Measurements from ENCODE around the gene NLRC5. TPM values are rescaled to one million over a fixed set of nuclear protein-coding genes. Genes with fewer than 3 reads are reported as not detected.

The NLRC5 gene
- total RNA-seq, 4 donors from 2014 or later: 14.4 to 22.5 (median 16.6) TPM

GRCh38 chr16:57123974-57124674 lies 134.8 kb downstream of the NLRC5 start:
- Histone ChIP-seq H3K27me3 (no peaks in the 10 kb centered on the region), H3K27ac (replicated peaks in 1 of 4) (no peak overlapping the region), H3K36me3 (peaks cover 15 to 88% (median 57%) of the 10 kb centered on the region in 4 donors), H3K4me3 (no peak overlapping the region), H3K4me1 (no peaks in the 10 kb centered on the region), H3K9me3 (no peaks in the 10 kb centered on the region)
- intact Hi-C loops (cut with DNase I): no loop called here
- no peak for TF ChIP-seq POLR2A (IDR thresholded peaks at IDR 0.05; ENCODE audit: low read depth)
- TF ChIP-seq CTCF (IDR thresholded peaks at IDR 0.05): no peak
- no peak for TF ChIP-seq EP300 (IDR thresholded peaks at IDR 0.05)
- no peak for TF ChIP-seq POLR2AphosphoS5 (IDR thresholded peaks at IDR 0.05)
- no peak for DNase-seq (ENCODE audit: extremely low spot score)
- 81% methylated on average over 11 of the region's 11 CpGs for WGBS

- Histone ChIP-seq H3K27me3 (no peaks in the 10 kb centered on the region), H3K36me3 (peaks cover 14 to 78% (median 48%) of the 10 kb centered on the region in 4 donors), H3K4me1 (no peaks in the 10 kb centered on the region), H3K4me3 (no peak overlapping the region), H3K9me3 (no peaks in the 10 kb centered on the region), H3K27ac (replicated peaks in 1 of 4) (no peak overlapping the region)
- DNase-seq (ENCODE audit: extremely low spot score): no peak
- 95% methylated on average over 4 of the region's 4 CpGs for WGBS
- intact Hi-C loops (cut with DNase I): no loop called here
- no peak for TF ChIP-seq EP300 (IDR thresholded peaks at IDR 0.05)
- no peak for TF ChIP-seq POLR2A (IDR thresholded peaks at IDR 0.05; ENCODE audit: low read depth)
Measured at GRCh38 chr16:57125376-57125775, 136.0 kb downstream of the NLRC5 start.

- DNase-seq (ENCODE audit: extremely low spot score): no peak
- no peak overlapping the region for H3K4me3 ChIP-seq
- TF ChIP-seq POLR2AphosphoS5 (IDR thresholded peaks at IDR 0.05) (no peak), POLR2A (IDR thresholded peaks at IDR 0.05; ENCODE audit: low read depth) (no peak), CTCF (IDR thresholded peaks at IDR 0.05) (no peak), EP300 (IDR thresholded peaks at IDR 0.05) (no peak)
- WGBS: 100% methylated on average over 4 of the region's 4 CpGs
- H3K9me3 ChIP-seq: no peaks in the 10 kb centered on the region
- intact Hi-C loops (cut with DNase I): no loop called here
- H3K4me1 ChIP-seq: no peaks in the 10 kb centered on the region
- peaks cover 12 to 72% (median 44%) of the 10 kb centered on the region in 4 donors for H3K36me3 ChIP-seq
- H3K27me3 ChIP-seq: no peaks in the 10 kb centered on the region
- H3K27ac ChIP-seq (replicated peaks in 1 of 4): no peak overlapping the region
Measured at GRCh38 chr16:57125969-57126368, 136.6 kb downstream of the NLRC5 start.

- Histone ChIP-seq H3K4me1 (no peaks in the 10 kb centered on the region), H3K27ac (replicated peaks in 1 of 4) (no peak overlapping the region), H3K9me3 (no peaks in the 10 kb centered on the region), H3K27me3 (no peaks in the 10 kb centered on the region), H3K36me3 (peaks cover 11 to 67% (median 42%) of the 10 kb centered on the region in 4 donors), H3K4me3 (no peak overlapping the region)
- 83% methylated on average over 4 of the region's 4 CpGs for WGBS
- TF ChIP-seq POLR2A (IDR thresholded peaks at IDR 0.05; ENCODE audit: low read depth) (no peak), CTCF (IDR thresholded peaks at IDR 0.05) (no peak), EP300 (IDR thresholded peaks at IDR 0.05) (no peak), POLR2AphosphoS5 (IDR thresholded peaks at IDR 0.05) (no peak)
- intact Hi-C loops (cut with DNase I): no loop called here
- DNase-seq (ENCODE audit: extremely low spot score): no peak
Measured at GRCh38 chr16:57126411-57126810, 137.1 kb downstream of the NLRC5 start.

- intact Hi-C loops (cut with DNase I): no loop called here
- Histone ChIP-seq H3K36me3 (peaks cover 6 to 60% (median 35%) of the 10 kb centered on the region in 4 donors), H3K27me3 (no peaks in the 10 kb centered on the region), H3K9me3 (no peaks in the 10 kb centered on the region), H3K4me1 (peaks cover 0 to 5% (median 0%) of the 10 kb centered on the region in 4 donors), H3K27ac (replicated peaks in 1 of 4) (no peak overlapping the region), H3K4me3 (no peak overlapping the region)
- no peak for TF ChIP-seq POLR2AphosphoS5 (IDR thresholded peaks at IDR 0.05)
- TF ChIP-seq POLR2A (IDR thresholded peaks at IDR 0.05; ENCODE audit: low read depth): no peak
- TF ChIP-seq EP300 (IDR thresholded peaks at IDR 0.05): no peak
- TF ChIP-seq CTCF (IDR thresholded peaks at IDR 0.05): no peak
- 98% methylated on average over 5 of the region's 5 CpGs for WGBS
- no peak for DNase-seq (ENCODE audit: extremely low spot score)
Measured at GRCh38 chr16:57127037-57127763, 137.8 kb downstream of the NLRC5 start.

Measured in esophagus muscularis mucosa (tissue), 4 donors.